Measurements from ENCODE around the gene MCF2L2. TPM values are rescaled to one million over a fixed set of nuclear protein-coding genes. Genes with fewer than 3 reads are reported as not detected.
"Not testable (repeated sequence)": the region's sequence is repeated elsewhere in the genome, so short reads cannot be mapped to it uniquely, and the experiment has no call there.

Gene MCF2L2
- total and polyA plus RNA-seq, 2 experiments from 2014 or later: 6.7 to 14.6 TPM

GRCh38 chr3:183477801-183478456 lies 49.5 kb upstream of the MCF2L2 start (continued):
- TF ChIP-seq, protein P1, sequence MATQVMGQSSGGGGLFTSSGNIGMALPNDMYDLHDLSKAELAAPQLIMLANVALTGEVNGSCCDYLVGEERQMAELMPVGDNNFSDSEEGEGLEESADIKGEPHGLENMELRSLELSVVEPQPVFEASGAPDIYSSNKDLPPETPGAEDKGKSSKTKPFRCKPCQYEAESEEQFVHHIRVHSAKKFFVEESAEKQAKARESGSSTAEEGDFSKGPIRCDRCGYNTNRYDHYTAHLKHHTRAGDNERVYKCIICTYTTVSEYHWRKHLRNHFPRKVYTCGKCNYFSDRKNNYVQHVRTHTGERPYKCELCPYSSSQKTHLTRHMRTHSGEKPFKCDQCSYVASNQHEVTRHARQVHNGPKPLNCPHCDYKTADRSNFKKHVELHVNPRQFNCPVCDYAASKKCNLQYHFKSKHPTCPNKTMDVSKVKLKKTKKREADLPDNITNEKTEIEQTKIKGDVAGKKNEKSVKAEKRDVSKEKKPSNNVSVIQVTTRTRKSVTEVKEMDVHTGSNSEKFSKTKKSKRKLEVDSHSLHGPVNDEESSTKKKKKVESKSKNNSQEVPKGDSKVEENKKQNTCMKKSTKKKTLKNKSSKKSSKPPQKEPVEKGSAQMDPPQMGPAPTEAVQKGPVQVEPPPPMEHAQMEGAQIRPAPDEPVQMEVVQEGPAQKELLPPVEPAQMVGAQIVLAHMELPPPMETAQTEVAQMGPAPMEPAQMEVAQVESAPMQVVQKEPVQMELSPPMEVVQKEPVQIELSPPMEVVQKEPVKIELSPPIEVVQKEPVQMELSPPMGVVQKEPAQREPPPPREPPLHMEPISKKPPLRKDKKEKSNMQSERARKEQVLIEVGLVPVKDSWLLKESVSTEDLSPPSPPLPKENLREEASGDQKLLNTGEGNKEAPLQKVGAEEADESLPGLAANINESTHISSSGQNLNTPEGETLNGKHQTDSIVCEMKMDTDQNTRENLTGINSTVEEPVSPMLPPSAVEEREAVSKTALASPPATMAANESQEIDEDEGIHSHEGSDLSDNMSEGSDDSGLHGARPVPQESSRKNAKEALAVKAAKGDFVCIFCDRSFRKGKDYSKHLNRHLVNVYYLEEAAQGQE (IDR thresholded peaks at IDR 0.05; ENCODE audit: unreplicated experiment): no peak
- TF ChIP-seq, protein P2, sequence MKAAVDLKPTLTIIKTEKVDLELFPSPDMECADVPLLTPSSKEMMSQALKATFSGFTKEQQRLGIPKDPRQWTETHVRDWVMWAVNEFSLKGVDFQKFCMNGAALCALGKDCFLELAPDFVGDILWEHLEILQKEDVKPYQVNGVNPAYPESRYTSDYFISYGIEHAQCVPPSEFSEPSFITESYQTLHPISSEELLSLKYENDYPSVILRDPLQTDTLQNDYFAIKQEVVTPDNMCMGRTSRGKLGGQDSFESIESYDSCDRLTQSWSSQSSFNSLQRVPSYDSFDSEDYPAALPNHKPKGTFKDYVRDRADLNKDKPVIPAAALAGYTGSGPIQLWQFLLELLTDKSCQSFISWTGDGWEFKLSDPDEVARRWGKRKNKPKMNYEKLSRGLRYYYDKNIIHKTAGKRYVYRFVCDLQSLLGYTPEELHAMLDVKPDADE (IDR thresholded peaks at IDR 0.05): no peak
- TF ChIP-seq ZNF114 (CRISPR knock-in tag; IDR thresholded peaks at IDR 0.05): no peak
- TF ChIP-seq, protein P3, sequence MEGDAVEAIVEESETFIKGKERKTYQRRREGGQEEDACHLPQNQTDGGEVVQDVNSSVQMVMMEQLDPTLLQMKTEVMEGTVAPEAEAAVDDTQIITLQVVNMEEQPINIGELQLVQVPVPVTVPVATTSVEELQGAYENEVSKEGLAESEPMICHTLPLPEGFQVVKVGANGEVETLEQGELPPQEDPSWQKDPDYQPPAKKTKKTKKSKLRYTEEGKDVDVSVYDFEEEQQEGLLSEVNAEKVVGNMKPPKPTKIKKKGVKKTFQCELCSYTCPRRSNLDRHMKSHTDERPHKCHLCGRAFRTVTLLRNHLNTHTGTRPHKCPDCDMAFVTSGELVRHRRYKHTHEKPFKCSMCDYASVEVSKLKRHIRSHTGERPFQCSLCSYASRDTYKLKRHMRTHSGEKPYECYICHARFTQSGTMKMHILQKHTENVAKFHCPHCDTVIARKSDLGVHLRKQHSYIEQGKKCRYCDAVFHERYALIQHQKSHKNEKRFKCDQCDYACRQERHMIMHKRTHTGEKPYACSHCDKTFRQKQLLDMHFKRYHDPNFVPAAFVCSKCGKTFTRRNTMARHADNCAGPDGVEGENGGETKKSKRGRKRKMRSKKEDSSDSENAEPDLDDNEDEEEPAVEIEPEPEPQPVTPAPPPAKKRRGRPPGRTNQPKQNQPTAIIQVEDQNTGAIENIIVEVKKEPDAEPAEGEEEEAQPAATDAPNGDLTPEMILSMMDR (conservative IDR thresholded peaks at IDR 0.05; ENCODE audit: low read depth in 2 of 2): no peak
- TF ChIP-seq JUNB (IDR thresholded peaks at IDR 0.05; ENCODE audit: unreplicated experiment): no peak
- no peak for TF ChIP-seq EZH2 (IDR thresholded peaks at IDR 0.05; ENCODE audit: low read depth, unreplicated experiment)
- TF ChIP-seq EZH2phosphoT487 (IDR thresholded peaks at IDR 0.05; ENCODE audit: unreplicated experiment): no peak

DNA sequence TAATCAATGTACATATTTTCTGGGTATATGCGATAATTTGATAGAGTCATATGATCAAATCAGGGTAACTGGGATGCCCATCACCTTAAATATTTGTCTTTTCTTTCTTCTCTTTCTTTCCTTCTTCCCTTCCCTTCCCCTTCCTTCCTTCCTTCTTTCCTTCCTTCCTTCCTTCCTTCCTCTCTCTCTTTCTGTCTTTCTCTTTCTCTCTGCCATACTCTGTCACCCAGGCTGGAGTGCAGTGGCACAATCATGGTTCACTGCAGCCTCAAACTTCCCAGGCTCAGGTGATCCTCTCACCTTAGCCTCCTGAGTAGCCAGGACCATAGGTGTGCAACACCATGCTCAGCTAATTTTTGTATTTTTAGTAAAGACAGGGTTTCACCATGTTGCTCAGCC lies 47.3 kb upstream of the MCF2L2 start:
- H3K4me3 Mint-ChIP-seq; H2AFZ ChIP-seq; ATAC-seq; H3K4me3 ChIP-seq; DNase-seq (ENCODE audit: low spot score); H3K4me1 ChIP-seq (ENCODE audit: insufficient read depth); H4K20me1 ChIP-seq (replicated peaks; ENCODE audit: insufficient read depth); H3K27me3 ChIP-seq (ENCODE audit: insufficient read depth); H3K9me3 Mint-ChIP-seq; H3K36me3 ChIP-seq (ENCODE audit: insufficient read depth); H3K27ac Mint-ChIP-seq; H3K4me2 ChIP-seq; H3K27ac ChIP-seq (ENCODE audit: low read depth); H3K9me2 ChIP-seq (ENCODE audit: insufficient read depth); H3K27me3 Mint-ChIP-seq (ENCODE audit: insufficient read depth, low read depth, poor library complexity); H3F3A ChIP-seq (replicated peaks; ENCODE audit: low read depth); H3K36me3 Mint-ChIP-seq (ENCODE audit: low read depth); H3K79me2 ChIP-seq (replicated peaks; ENCODE audit: insufficient read depth): not testable (repeated sequence)
- H3K4me1 Mint-ChIP-seq: peaks cover 14% of the 10 kb centered on the region

All from GM23338 (cell line).